HepG2 (cell line): Measurements from ENCODE around the gene ZNF181. TPM values are rescaled to one million over a fixed set of nuclear protein-coding genes. Genes with fewer than 3 reads are reported as not detected.

Experiments used
- CEBPZ ChIP-seq: IDR thresholded peaks from 2 replicates; pipeline ENCODE4 v1.6.1; 2012; ENCODE audit warnings: low read length, improper control_type of control experiment
- GTF2F1 ChIP-seq: fragments of 150-350 bp; IDR thresholded peaks from 2 replicates; pipeline ENCODE4 v1.6.1; 2014; ENCODE audit warnings: low read length
- MAX ChIP-seq: IDR thresholded peaks from 2 replicates; pipeline ENCODE4 v1.6.1; 2012; ENCODE audit warnings: inconsistent platforms
- NR2C2 ChIP-seq: sonication (generic); formaldehyde crosslinking; IDR thresholded peaks from 2 replicates; pipeline ENCODE4 v1.4.0; 2020; ENCODE audit warnings: missing genetic modification reagents, mild to moderate bottlenecking, moderate library complexity, borderline replicate concordance
- PHF20 ChIP-seq: sonication (generic); formaldehyde crosslinking; IDR thresholded peaks from 2 replicates; pipeline ENCODE4 v1.5.0; 2020; ENCODE audit warnings: mild to moderate bottlenecking, missing genetic modification reagents
- RBM39 ChIP-seq: fragments of 200-400 bp; formaldehyde crosslinking; IDR thresholded peaks from one replicate; pipeline ENCODE4 v1.6.1; 2018; ENCODE audit warnings: antibody characterized with exemption, mild to moderate bottlenecking, low read depth, low read length; ENCODE audit not compliant: poor library complexity, severe bottlenecking
- SNAPC5 ChIP-seq: sonication (generic); formaldehyde crosslinking; IDR thresholded peaks from 2 replicates; pipeline ENCODE4 v1.8.1; 2023; ENCODE audit warnings: mild to moderate bottlenecking, missing genetic modification reagents, borderline replicate concordance
- SP5 ChIP-seq: IDR thresholded peaks from 2 replicates; pipeline ENCODE4 v1.6.1; 2016; ENCODE audit warnings: low read depth, borderline replicate concordance
- SUZ12 ChIP-seq: fragments of 150-350 bp; IDR thresholded peaks from 2 replicates; pipeline ENCODE4 v1.6.1; 2014; ENCODE audit warnings: low read depth, low read length
- UBTF ChIP-seq: sonication (generic); formaldehyde crosslinking; IDR thresholded peaks from 2 replicates; pipeline ENCODE4 v1.4.0; 2020; ENCODE audit warnings: mild to moderate bottlenecking, missing genetic modification reagents
- ZFP37 ChIP-seq: sonication (generic); formaldehyde crosslinking; IDR thresholded peaks from 2 replicates; pipeline ENCODE4 v1.4.0; 2020; ENCODE audit warnings: missing genetic modification reagents, borderline replicate concordance
- ZKSCAN1 ChIP-seq: fragments of 150-350 bp; IDR thresholded peaks from 2 replicates; pipeline ENCODE4 v1.6.1; 2014; ENCODE audit warnings: low read length
- ZNF281 ChIP-seq: sonication (generic); formaldehyde crosslinking; IDR thresholded peaks from 2 replicates; pipeline ENCODE4 v1.4.0; 2020; ENCODE audit warnings: missing genetic modification reagents, borderline replicate concordance
- ZNF501 ChIP-seq: sonication (generic); formaldehyde crosslinking; IDR thresholded peaks from 2 replicates; pipeline ENCODE4 v1.5.1; 2020; ENCODE audit warnings: mild to moderate bottlenecking, moderate library complexity, missing genetic modification reagents
- ZNF512B ChIP-seq: sonication (generic); formaldehyde crosslinking; IDR thresholded peaks from 2 replicates; pipeline ENCODE4 v1.5.1; 2020; ENCODE audit warnings: missing genetic modification reagents, mild to moderate bottlenecking, borderline replicate concordance
- ZNF564 ChIP-seq: sonication (generic); formaldehyde crosslinking; IDR thresholded peaks from 2 replicates; pipeline ENCODE4 v1.8.1; 2023; ENCODE audit warnings: mild to moderate bottlenecking, missing genetic modification reagents
- polyA plus RNA-seq, 8 experiments: library from polyadenylated mRNA; depleted of rRNA in 3 of 8; stranded (reverse) in 7 of 8; unstranded in 1 of 8; fragments of >200 nt; fragmentation: Illumina TruSeq in 4 of 8; extraction: Trizol in 4 of 8; gene quantifications; 2 replicates each; pipeline versions ENCODE4 v1.2.1 to v1.2.3, GENCODE V29; 2011 to 2016; ENCODE audit warnings: low read depth in 4 of 8, missing spikeins in 1 of 8, mixed read lengths in 1 of 8; ENCODE audit not compliant: insufficient read depth in 1 of 8
- total RNA-seq, 5 experiments: library from RNA; depleted of rRNA; stranded (reverse); fragments of >200 nt; fragmentation: Illumina TruSeq; extraction: Trizol; gene quantifications; 2 replicates each; pipeline ENCODE4 v1.2.3, GENCODE V29; 2016; ENCODE audit warnings: low read depth in 1 of 5

ZNF181 gene
- total and polyA plus RNA-seq, 2 of the 13 experiments (the other 11 are each of a cell fraction or from before 2014, with no cell fraction given): 10.6 to 15.5 TPM

GRCh38 chr19:34733746-34734536 is at the start of gene ZNF181 (continued):
- 0 out of 2 replicates have a peak, but pooled peaks have one; percentile 12 for TF ChIP-seq ZFP37
- peak; percentile 98 for TF ChIP-seq RBM39
- TF ChIP-seq SP5: peak; percentile 92
- TF ChIP-seq PHF20 (CRISPR knock-in tag): peak; percentile 82
- peak; percentile 61; the same call in 1 of the 2 replicates for TF ChIP-seq ZNF281 (CRISPR knock-in tag)
- TF ChIP-seq MAX: peak; percentile 75
- no peak; the same call in 1 of the 2 replicates for TF ChIP-seq ZNF512B
- peak; percentile 28; the same call in 1 of the 2 replicates for TF ChIP-seq ZNF564 (CRISPR knock-in tag)
- no peak for TF ChIP-seq GTF2F1
- TF ChIP-seq NR2C2 (CRISPR knock-in tag): peak; percentile 90
- no peak for TF ChIP-seq CEBPZ
- peak; percentile 85 for TF ChIP-seq ZNF501 (CRISPR knock-in tag)
- peak; percentile 42 for TF ChIP-seq SUZ12
- peak; percentile 97 for TF ChIP-seq UBTF (CRISPR knock-in tag)
- TF ChIP-seq ZKSCAN1: no peak
- peak; percentile 56; the same call in 1 of the 2 replicates for TF ChIP-seq SNAPC5 (CRISPR knock-in tag)
